GM12878 (cell line): ENCODE measurements around the gene MYO3A. TPM values are rescaled to one million over a fixed set of nuclear protein-coding genes. Genes with fewer than 3 reads are reported as not detected.

Experiments
- ATAC-seq: fragments of 200-7000 bp; cut with Tn5 transposase; 3 replicates; pipeline ENCODE4 v1.9.1; 2020; ENCODE audit warnings: mild to moderate bottlenecking, moderate library complexity
- BruUV-seq: library from RNA; stranded (reverse); fragments of 400-500 nt; replicated peaks from 2 replicates; lab custom pipeline; 2021; lab: Mats Ljungman, UMichigan
- CTCF ChIA-PET: fragments of 300-600 bp; sonication (Branson Sonifier 250); formaldehyde crosslinking; extraction: SDS; loops from one replicate; lab custom pipeline; 2021; ENCODE audit warnings: inconsistent platforms; lab: Yijun Ruan, JAX
- POLR2A ChIA-PET: fragments of 350-600 bp; formaldehyde crosslinking; extraction: SDS; loops from one replicate; lab custom pipeline; 2021; ENCODE audit warnings: inconsistent platforms; lab: Charles Lee
- RAD21 ChIA-PET: fragments of 300-600 bp; sonication (Branson Sonifier 250); formaldehyde crosslinking; loops from one replicate; lab custom pipeline; 2023; ENCODE audit warnings: antibody characterized with exemption; ENCODE audit not compliant: unreplicated experiment; lab: Charles Lee
- SMC1A ChIA-PET: fragments of 300-600 bp; sonication (Branson Sonifier 250); formaldehyde crosslinking; loops from one replicate; lab custom pipeline; 2023; ENCODE audit not compliant: unreplicated experiment, uncharacterized antibody; lab: Charles Lee
- DNase-seq: peaks from one replicate; pipeline ENCODE4 v3.0.0-alpha.2; 2011; ENCODE audit warnings: low read depth, low spot score
- FAIRE-seq: peaks from 3 replicates; lab custom pipeline; 2011; peaks lifted over from hg19 to GRCh38; lab: Jason Lieb, UNC
- H2AFZ ChIP-seq: 2 replicates; pipeline ENCODE4 v1.6.0; 2011; ENCODE audit warnings: low read depth, low read length, control low read depth; ENCODE audit not compliant: control insufficient read depth
- H3K27ac ChIP-seq: 2 replicates; pipeline ENCODE4 v1.5.1; 2011; ENCODE audit warnings: control low read depth; ENCODE audit not compliant: control insufficient read depth, insufficient read depth
- H3K27me3 ChIP-seq, 2 experiments: replicated peaks in 1 of 2; 2 replicates each; pipeline versions ENCODE4 v1.6.0 to v1.6.1; 2011; ENCODE audit warnings: low read length in 1 of 2; ENCODE audit not compliant: control insufficient read depth in 2 of 2, insufficient read depth in 2 of 2
- H3K36me3 ChIP-seq, 2 experiments: 2 replicates each; pipeline ENCODE4 v1.5.1; 2011; ENCODE audit warnings: low read length in 1 of 2; ENCODE audit not compliant: control insufficient read depth in 2 of 2, insufficient read depth in 2 of 2
- H3K4me1 ChIP-seq: 2 replicates; pipeline ENCODE4 v1.6.1; 2011; ENCODE audit warnings: mild to moderate bottlenecking, low read length, moderate library complexity, mixed read lengths; ENCODE audit not compliant: control insufficient read depth, insufficient read depth
- H3K4me2 ChIP-seq: 2 replicates; pipeline ENCODE4 v1.6.0; 2011; ENCODE audit warnings: control low read depth; ENCODE audit not compliant: control insufficient read depth, insufficient read depth
- H3K4me3 ChIP-seq: fragments of 200-600 bp; sonication (generic); 2 replicates; pipeline ENCODE4 v1.5.1; 2016
- H3K79me2 ChIP-seq: 2 replicates; pipeline ENCODE4 v1.6.0; 2011; ENCODE audit warnings: low read length; ENCODE audit not compliant: control insufficient read depth, insufficient read depth
- H3K9ac ChIP-seq: 2 replicates; pipeline ENCODE4 v1.8.0; 2011; ENCODE audit warnings: low read length, control low read depth, mixed read lengths; ENCODE audit not compliant: control insufficient read depth, insufficient read depth
- H3K9me3 ChIP-seq: replicated peaks from 3 replicates; pipeline ENCODE4 v1.5.1; 2011; ENCODE audit warnings: mild to moderate bottlenecking, low read length; ENCODE audit not compliant: control insufficient read depth, insufficient read depth
- H4K20me1 ChIP-seq: 2 replicates; pipeline ENCODE4 v1.6.0; 2011; ENCODE audit not compliant: control insufficient read depth, insufficient read depth
- ATF3 ChIP-seq: IDR thresholded peaks from 2 replicates; pipeline ENCODE4 v1.6.1; 2011; ENCODE audit warnings: low read depth, mild to moderate bottlenecking, low read length, moderate library complexity, borderline replicate concordance; ENCODE audit errors: extremely low read depth
- E2F8 ChIP-seq: fragments of 450-650 bp; IDR thresholded peaks from 2 replicates; pipeline ENCODE4 v1.6.1; 2018; ENCODE audit warnings: mild to moderate bottlenecking, low read depth, moderate library complexity; ENCODE audit not compliant: partially characterized antibody
- NBN ChIP-seq: fragments of 450-650 bp; IDR thresholded peaks from 2 replicates; pipeline ENCODE4 v1.6.1; 2016
- RCOR1 ChIP-seq: conservative IDR thresholded peaks from 2 replicates; pipeline ENCODE4 v1.6.1; 2012; ENCODE audit warnings: low read depth, low read length, improper control_type of control experiment
- ZNF274 ChIP-seq: IDR thresholded peaks from one replicate; pipeline ENCODE4 v1.8.0; 2011; ENCODE audit not compliant: insufficient read length, insufficient read depth
- WGBS: methylation state at CpG from one replicate; pipeline ENCODE4 v1.1.6; 2016; ENCODE audit warnings: low lambda C conversion rate; ENCODE audit not compliant: insufficient replicate concordance, insufficient coverage; ENCODE audit errors: missing lambda C conversion rate; 5-methylcytosine and 5-hydroxymethylcytosine counted together
- in situ Hi-C: fragments of 300-500 bp; cut with MboI; formaldehyde crosslinking; loops from 9 replicates; pipeline ENCODE4 v1.14.3; 2018; ENCODE audit warnings: mixed read lengths
- intact Hi-C: fragments of 100-400 bp; cut with micrococcal nuclease; formaldehyde crosslinking; loops from one replicate; pipeline ENCODE4 v1.14.2; 2022; ENCODE audit not compliant: unreplicated experiment
- polyA plus RNA-seq, 11 experiments: library from polyadenylated mRNA; depleted of rRNA in 4 of 11; unstranded in 6 of 11; stranded (reverse) in 5 of 11; fragments of >200 nt; fragmentation: Nextera tagmentation in 4 of 11; fragmentation: Illumina TruSeq in 1 of 11; extraction: Ambion mirVana in 4 of 11; extraction: Trizol in 1 of 11; gene quantifications; 1 replicate in 1 of 11; 2 replicates in 10 of 11; pipeline versions ENCODE4 v1.2.1 to v1.2.3, GENCODE V29; 2011 to 2016; ENCODE audit warnings: inconsistent platforms in 2 of 11, missing spikeins in 2 of 11, low read depth in 1 of 11
- total RNA-seq, 4 experiments: library from RNA; depleted of rRNA in 3 of 4; stranded (reverse); fragments of >200 nt in 3 of 4; fragmentation: Illumina TruSeq in 1 of 4; extraction: Trizol in 1 of 4; gene quantifications; 2 replicates each; pipeline versions ENCODE4 v1.2.1 to v1.2.3, GENCODE V29; 2013 to 2021
- TF ChIP-seq, protein P1 (sequence below): fragments of 450-650 bp; IDR thresholded peaks from 2 replicates; pipeline ENCODE4 v1.6.1; 2018; ENCODE audit warnings: borderline replicate concordance, mild to moderate bottlenecking; ENCODE audit not compliant: partially characterized antibody
- TF ChIP-seq, protein P2 (sequence below): fragments of 450-650 bp; IDR thresholded peaks from 2 replicates; pipeline ENCODE4 v1.6.1; 2016; ENCODE audit warnings: mild to moderate bottlenecking, moderate library complexity, borderline replicate concordance

MYO3A gene
- total and polyA plus RNA-seq, 10 of the 15 experiments (the other 5 are each of a cell fraction or from before 2014, with no cell fraction given), result not detected

DNA sequence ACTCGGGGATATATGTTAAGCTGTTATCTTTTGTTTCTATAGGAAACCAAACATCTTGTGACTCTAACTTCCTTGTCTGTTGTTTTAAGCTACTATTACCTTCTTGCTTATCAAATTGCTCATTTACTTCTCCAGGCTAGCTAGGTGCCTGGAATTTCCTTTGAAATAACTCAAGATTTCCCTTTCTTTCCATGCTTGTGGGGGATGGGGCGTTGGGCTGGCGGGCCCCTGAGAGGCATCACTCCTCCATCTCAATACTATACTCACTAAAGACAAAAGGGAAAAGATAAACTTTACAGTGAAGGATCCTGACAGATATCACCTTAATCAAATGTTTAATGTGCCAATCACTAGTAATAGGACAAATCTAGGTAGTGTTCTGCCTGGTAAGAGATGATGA, 34.7 kb upstream of the MYO3A start:
- no peak for FAIRE-seq
- TF ChIP-seq NBN, result no peak
- no peak for TF ChIP-seq RCOR1
- TF ChIP-seq, protein P1, sequence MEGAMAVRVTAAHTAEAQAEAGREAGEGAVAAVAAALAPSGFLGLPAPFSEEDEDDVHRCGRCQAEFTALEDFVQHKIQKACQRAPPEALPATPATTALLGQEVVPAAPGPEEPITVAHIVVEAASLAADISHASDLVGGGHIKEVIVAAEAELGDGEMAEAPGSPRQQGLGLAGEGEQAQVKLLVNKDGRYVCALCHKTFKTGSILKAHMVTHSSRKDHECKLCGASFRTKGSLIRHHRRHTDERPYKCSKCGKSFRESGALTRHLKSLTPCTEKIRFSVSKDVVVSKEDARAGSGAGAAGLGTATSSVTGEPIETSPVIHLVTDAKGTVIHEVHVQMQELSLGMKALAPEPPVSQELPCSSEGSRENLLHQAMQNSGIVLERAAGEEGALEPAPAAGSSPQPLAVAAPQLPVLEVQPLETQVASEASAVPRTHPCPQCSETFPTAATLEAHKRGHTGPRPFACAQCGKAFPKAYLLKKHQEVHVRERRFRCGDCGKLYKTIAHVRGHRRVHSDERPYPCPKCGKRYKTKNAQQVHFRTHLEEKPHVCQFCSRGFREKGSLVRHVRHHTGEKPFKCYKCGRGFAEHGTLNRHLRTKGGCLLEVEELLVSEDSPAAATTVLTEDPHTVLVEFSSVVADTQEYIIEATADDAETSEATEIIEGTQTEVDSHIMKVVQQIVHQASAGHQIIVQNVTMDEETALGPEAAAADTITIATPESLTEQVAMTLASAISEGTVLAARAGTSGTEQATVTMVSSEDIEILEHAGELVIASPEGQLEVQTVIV, result no peak
- TF ChIP-seq ZNF274, result no peak
- TF ChIP-seq, protein P2, sequence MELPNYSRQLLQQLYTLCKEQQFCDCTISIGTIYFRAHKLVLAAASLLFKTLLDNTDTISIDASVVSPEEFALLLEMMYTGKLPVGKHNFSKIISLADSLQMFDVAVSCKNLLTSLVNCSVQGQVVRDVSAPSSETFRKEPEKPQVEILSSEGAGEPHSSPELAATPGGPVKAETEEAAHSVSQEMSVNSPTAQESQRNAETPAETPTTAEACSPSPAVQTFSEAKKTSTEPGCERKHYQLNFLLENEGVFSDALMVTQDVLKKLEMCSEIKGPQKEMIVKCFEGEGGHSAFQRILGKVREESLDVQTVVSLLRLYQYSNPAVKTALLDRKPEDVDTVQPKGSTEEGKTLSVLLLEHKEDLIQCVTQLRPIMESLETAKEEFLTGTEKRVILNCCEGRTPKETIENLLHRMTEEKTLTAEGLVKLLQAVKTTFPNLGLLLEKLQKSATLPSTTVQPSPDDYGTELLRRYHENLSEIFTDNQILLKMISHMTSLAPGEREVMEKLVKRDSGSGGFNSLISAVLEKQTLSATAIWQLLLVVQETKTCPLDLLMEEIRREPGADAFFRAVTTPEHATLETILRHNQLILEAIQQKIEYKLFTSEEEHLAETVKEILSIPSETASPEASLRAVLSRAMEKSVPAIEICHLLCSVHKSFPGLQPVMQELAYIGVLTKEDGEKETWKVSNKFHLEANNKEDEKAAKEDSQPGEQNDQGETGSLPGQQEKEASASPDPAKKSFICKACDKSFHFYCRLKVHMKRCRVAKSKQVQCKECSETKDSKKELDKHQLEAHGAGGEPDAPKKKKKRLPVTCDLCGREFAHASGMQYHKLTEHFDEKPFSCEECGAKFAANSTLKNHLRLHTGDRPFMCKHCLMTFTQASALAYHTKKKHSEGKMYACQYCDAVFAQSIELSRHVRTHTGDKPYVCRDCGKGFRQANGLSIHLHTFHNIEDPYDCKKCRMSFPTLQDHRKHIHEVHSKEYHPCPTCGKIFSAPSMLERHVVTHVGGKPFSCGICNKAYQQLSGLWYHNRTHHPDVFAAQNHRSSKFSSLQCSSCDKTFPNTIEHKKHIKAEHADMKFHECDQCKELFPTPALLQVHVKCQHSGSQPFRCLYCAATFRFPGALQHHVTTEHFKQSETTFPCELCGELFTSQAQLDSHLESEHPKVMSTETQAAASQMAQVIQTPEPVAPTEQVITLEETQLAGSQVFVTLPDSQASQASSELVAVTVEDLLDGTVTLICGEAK, result no peak
- TF ChIP-seq ATF3, result no peak
- no peak for TF ChIP-seq E2F8
- DNase-seq, result no peak
- 0% methylated on average over 3 of the region's 3 CpGs for WGBS
- Histone ChIP-seq H2AFZ (no peak overlapping the region), H3K4me3 (no peak overlapping the region), H3K27ac (no peak overlapping the region), H3K9me3 (no peaks in the 10 kb centered on the region), H3K4me2 (no peak overlapping the region), H3K79me2 (no peaks in the 10 kb centered on the region), H4K20me1 (no peaks in the 10 kb centered on the region), H3K4me1 (peaks cover 10% of the 10 kb centered on the region), H3K9ac (no peak overlapping the region), H3K27me3 (no peaks in the 10 kb centered on the region), H3K36me3 (no peaks in the 10 kb centered on the region)
- no TSS peak for BruUV-seq
- ChIA-PET RAD21 (no interaction called here), CTCF (no interaction called here), POLR2A (no interaction called here), SMC1A (interaction anchor here (2.1 kb wide), 1 partner anchor 12 kb away, joined by 6 read pairs; no protein-coding TSS in a partner anchor)
- in situ Hi-C loops (no loop called here), intact Hi-C loops (no loop called here)
- ATAC-seq, result no peak
